Glomerular visceral epithelial cell (primary cell): ENCODE results near the gene ENTPD6.

ENCODE experiments used
- DNase-seq: peaks from one replicate; pipeline ENCODE4 v3.0.0-alpha.2; 2016; ENCODE audit errors: extremely low spot score

The ENTPD6 gene

GRCh38 chr20:25209400-25209799 is 13.9 kb downstream of the ENTPD6 start:
- no peak for DNase-seq

GRCh38 chr20:25209911-25210310 is 14.4 kb downstream of the ENTPD6 start:
- DNase-seq = no peak

GRCh38 chr20:25211273-25211672 is 15.8 kb downstream of the ENTPD6 start:
- no peak for DNase-seq

- DNase-seq = no peak
Measured at GRCh38 chr20:25212242-25212641, 16.7 kb downstream of the ENTPD6 start.

- no peak for DNase-seq
Measured at GRCh38 chr20:25213566-25214425, 18.3 kb downstream of the ENTPD6 start.

GRCh38 chr20:25214426-25214790 is 18.9 kb downstream of the ENTPD6 start:
- no peak for DNase-seq

GRCh38 chr20:25214819-25215218 is 19.3 kb downstream of the ENTPD6 start:
- no peak for DNase-seq

GRCh38 chr20:25215521-25215920 is 20.0 kb downstream of the ENTPD6 start:
- DNase-seq = no peak

GRCh38 chr20:25216199-25216945 is 20.9 kb downstream of the ENTPD6 start:
- no peak for DNase-seq

GRCh38 chr20:25217161-25218108 is 21.9 kb downstream of the ENTPD6 start:
- no peak for DNase-seq

GRCh38 chr20:25218109-25218486 is 22.6 kb downstream of the ENTPD6 start:
- no peak for DNase-seq

- DNase-seq = no peak
Measured at GRCh38 chr20:25218492-25218891, 23.0 kb downstream of the ENTPD6 start.

- no peak for DNase-seq
Measured at GRCh38 chr20:25219365-25219764, 23.9 kb downstream of the ENTPD6 start.

GRCh38 chr20:25220021-25220730 is 24.7 kb downstream of the ENTPD6 start:
- DNase-seq = no peak

GRCh38 chr20:25220810-25221591 is 25.5 kb downstream of the ENTPD6 start:
- peak; percentile 41 for DNase-seq

- no peak for DNase-seq
Measured at GRCh38 chr20:25221592-25222460, 26.3 kb downstream of the ENTPD6 start.

- DNase-seq = no peak
Measured at GRCh38 chr20:25222461-25223178, 27.1 kb downstream of the ENTPD6 start.

GRCh38 chr20:25223179-25223661 is 27.7 kb downstream of the ENTPD6 start:
- DNase-seq = peak; percentile 98
